NCI-H2196 (cell line): Measurements from ENCODE around the gene SYCP2.
A peak's percentile ranks its signal among the peaks of the same experiment; 100 is the strongest.
"Not testable (repeated sequence)": the region's sequence is repeated elsewhere in the genome, so short reads cannot be mapped to it uniquely, and the experiment has no call there.

ENCODE experiments used
- DNase-seq: peaks from one replicate; lab custom pipeline; 2025; ENCODE audit not compliant: unreplicated experiment; lab: John Stamatoyannopoulos, UW

SYCP2 gene, protein sequence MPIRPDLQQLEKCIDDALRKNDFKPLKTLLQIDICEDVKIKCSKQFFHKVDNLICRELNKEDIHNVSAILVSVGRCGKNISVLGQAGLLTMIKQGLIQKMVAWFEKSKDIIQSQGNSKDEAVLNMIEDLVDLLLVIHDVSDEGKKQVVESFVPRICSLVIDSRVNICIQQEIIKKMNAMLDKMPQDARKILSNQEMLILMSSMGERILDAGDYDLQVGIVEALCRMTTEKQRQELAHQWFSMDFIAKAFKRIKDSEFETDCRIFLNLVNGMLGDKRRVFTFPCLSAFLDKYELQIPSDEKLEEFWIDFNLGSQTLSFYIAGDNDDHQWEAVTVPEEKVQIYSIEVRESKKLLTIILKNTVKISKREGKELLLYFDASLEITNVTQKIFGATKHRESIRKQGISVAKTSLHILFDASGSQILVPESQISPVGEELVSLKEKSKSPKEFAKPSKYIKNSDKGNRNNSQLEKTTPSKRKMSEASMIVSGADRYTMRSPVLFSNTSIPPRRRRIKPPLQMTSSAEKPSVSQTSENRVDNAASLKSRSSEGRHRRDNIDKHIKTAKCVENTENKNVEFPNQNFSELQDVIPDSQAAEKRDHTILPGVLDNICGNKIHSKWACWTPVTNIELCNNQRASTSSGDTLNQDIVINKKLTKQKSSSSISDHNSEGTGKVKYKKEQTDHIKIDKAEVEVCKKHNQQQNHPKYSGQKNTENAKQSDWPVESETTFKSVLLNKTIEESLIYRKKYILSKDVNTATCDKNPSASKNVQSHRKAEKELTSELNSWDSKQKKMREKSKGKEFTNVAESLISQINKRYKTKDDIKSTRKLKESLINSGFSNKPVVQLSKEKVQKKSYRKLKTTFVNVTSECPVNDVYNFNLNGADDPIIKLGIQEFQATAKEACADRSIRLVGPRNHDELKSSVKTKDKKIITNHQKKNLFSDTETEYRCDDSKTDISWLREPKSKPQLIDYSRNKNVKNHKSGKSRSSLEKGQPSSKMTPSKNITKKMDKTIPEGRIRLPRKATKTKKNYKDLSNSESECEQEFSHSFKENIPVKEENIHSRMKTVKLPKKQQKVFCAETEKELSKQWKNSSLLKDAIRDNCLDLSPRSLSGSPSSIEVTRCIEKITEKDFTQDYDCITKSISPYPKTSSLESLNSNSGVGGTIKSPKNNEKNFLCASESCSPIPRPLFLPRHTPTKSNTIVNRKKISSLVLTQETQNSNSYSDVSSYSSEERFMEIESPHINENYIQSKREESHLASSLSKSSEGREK (N-terminal part only)

DNA sequence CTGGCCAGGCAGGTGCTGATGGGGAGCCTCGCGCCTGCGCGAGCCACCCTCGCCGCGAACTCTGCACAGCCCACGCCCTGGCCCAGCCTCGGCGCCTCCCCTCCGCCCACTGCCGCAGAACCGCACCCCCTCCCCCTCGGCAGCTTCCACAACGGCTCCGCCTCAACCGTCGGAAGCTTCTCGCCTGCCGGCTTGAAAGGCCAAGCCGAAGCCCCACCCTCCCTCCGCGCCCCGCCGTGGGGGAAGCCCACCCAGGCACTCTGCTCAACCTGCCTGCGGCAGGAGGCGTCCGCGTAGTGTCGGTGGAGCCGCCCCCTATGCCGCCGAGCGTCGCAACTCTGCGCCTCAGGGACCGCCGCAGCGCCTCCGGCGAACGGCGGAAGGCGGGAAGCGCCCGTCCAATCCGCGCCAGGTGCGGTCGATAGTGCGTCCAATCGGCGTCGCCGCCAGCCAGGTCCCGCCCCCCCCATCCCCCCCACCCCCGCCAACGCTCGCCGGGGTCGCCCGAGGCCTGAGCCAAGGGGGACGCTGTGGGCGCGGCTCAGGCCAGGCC is at the start of gene SYCP2:
Gene SYCP2 (minus strand): TSS at position 342 of the 553 bp plus-strand sequence. CDS start 11,224 bp downstream, outside the sequence.
- no peak for DNase-seq

DNA sequence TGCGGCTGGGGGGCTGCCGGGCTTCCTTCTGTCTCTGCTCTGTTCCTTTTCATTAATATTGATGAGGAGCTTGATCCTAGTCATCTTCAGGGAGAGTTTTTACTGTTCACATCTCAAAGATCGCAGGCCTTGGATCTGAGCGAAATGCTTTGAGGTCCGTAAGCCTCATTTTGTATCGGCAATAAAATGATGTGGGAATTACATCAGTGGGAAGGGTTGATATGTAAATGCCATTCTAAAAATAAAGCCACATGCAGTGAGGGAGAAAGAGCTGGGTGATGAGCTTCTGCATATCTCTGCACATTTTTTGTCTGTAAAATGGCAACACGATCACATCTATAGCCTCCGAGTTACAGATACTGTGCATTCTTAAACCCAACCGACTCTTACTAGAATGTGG is 49.6 kb upstream of the SYCP2 start:
- DNase-seq, result no peak

DNA sequence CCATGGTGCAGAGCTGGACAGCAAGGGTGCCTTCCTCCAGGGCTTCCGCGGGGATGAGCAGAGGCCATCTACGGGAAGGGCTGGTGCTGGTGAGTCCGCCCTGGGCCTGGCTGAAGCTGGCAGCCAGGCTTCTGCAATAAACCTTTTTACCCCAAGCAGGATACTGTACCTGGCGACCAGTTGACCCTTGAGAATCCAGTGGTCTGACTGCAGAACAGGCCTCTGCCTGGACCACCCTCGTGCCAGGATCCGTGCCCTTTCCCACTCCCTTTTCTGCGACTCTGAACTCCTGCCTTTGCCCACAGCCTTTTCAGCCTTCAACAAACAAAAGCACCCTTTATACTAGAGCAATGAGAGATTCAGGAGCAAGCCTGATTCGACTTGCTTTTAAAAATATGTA is 43.6 kb upstream of the SYCP2 start:
- DNase-seq, result no peak

DNA sequence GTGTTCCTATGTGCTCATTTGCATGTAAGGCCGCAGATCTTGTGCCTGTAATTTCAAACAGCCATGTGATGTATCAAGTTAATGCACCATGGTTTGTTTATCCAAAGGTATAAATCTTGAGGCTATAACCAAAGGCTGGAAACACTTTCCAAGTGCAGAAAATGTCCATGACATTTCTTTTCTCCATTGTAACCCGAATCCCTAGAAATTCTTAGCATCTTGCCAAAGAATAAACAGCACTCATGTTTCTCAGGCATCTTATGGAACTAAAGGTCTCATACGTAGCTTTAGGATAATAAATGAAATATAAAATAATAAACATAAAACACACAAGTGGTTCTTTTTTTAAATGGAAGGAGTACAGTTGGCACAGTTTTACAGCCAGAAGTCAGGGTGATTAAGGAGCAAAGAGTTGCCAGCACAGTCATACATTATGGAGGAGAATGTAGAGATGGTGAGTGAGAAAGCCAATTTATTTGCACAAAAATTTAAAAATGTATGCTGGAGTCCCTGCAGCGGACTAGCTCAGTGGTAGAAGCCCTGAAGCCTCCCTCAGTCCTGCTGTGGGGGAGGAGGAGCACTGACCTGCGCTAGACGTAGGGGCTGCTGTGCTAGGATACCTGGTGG is 42.8 kb upstream of the SYCP2 start:
- DNase-seq, result no peak

DNA sequence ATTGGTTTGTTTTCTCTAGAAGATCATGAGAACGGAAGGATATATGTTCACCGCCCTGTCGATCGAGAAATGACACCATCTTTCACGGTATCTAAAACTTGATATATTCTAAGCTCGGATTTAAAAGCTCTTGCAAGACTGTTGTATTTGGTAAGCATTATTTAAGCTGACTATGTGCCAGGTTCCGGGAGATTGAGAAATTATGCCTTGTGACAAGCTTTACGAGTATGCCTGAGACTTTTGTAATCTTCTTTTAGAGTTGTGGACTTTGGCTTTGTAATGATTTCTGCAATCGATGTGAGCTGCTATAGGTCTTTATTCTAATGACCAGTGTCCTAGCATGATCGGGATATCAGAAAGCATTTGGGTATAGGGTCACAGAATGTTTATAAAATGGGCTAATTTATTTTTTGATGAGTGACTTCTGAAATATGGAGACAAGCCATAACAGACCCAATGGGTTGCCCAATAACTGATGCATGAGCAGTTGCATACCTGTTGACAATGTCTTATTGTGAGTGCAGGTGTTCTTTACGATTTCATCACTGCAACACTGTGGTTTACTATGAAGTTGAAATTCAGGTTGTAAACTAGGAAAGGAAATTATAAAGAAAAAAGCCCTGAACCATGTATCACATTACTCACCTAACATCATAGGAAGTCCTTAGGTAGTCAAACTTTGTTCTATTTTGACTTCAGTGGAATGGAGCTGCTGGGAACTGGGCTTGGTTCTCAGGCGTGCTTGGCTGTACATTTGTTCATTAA is 38.8 kb upstream of the SYCP2 start:
- DNase-seq, result peak; percentile 28

DNA sequence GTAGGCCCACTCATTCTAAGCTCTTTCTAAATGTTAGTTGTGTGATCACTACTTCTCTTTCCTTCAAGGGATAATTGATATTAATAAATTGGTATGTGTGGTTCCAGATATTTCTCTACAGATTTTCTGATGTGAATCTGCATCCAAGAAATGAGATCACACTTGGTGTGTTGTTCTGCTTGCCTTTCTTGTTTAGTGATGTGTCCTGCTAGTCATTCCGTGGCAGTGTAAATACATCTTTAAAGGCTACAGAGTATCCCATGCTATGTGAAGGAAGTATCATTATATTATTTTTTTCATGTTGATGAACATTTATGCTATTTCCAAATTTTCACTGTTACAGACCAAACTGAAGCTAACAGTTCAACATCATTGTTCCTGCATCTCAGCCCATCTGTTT is 38.0 kb upstream of the SYCP2 start:
- no peak for DNase-seq

DNA sequence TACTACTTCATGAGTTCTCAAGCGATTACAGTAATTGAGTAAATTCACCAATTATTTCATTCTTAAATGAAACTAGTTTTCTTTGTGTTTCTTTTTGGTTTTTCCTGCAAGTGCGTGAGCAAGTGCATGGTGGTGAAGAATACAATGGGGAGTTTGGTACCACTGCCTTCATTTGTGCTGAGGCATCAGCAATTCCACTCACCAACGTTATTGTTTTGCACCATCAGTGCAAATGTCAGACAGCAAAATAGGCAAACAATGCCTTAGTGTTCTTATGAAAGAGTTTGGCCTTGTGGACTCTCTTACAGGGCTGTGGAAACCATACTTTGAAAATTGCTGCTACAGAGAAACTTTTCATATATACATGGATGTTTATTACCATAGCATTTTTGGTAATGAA is 33.0 kb upstream of the SYCP2 start:
- no peak for DNase-seq

DNA sequence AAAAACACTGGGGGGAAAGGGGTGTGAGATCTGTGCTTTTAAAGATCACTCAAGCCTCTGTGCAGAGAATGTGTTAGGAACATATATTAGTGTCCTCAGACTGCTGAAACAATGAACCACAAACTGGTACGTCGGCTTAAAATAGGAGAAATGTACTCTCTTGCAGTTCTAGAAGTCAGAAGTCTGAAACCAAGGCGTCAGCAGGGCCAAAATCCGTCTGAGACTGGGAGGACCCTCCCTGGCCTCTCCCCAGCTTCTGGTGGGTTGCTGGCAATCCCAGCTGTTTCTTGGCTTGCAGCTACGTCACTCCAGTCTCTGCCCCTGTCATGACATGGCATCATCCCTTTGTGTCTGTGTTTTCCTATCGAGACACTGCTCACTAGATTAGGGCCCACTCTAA is 28.7 kb upstream of the SYCP2 start:
- DNase-seq, result no peak

DNA sequence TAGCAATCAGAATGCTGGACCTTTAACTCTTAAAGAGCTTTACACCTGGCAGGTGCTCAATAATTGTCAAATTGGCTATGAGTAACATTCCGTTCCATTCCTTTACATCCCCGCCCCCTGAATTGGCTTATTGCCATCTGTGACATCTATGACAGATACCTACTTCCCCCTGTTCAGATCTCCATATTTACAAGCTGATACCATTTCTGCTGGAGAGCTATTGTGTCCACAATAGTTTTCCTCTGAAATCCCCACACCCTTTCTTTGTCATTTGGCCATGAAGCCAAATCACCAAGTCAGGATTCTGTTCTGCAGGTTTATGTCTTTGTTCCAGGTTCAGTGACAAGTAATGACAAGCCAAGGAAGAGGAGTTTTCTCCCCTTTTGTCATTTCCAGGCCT is 28.0 kb upstream of the SYCP2 start:
- peak; percentile 50 for DNase-seq

DNA sequence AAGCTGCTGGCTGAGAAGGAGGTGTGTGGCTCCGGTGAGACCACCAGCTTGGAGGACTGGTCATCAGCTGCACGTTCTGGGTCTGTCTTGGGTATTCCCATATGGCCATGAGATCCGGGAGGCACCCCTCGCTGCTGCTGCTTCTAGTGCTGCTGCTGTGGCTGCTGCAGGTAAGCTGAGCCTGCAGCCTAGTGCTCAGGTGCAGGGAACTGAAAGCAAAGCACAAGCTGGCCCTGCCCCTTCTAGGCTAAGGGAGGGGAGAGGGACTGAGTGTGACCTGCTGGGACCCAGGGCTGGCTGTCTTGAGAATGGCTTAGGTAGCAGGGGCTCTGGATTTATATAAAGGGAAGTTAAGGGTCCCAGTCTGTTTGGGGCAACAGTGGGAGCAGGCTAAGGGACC is 25.2 kb upstream of the SYCP2 start:
- DNase-seq, result peak; percentile 58

DNA sequence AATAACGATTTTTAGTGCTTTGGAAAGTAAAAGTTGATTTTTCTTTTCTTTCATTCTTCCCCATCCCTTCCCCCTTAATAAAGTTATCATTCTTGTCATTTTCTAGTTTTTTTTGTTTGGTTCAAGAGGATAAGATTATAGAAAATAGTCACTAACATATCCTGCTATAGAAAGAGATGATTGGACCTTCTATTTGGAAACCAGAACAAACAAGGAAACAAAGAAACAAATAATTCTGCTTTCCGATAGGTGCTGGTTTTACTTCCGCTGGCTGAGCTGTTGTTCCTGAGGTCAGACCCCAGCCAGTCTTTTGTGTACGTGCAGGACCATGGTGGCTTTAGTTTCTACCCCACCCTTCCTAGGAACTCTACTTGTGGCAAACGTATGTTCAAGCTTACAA is 24.7 kb upstream of the SYCP2 start, which contains the start of gene CDH26:
Gene CDH26 (plus strand): TSS at position 301 of the 400 bp plus-strand sequence. CDS start 304 bp downstream, outside the sequence.
- peak; percentile 23 for DNase-seq

DNA sequence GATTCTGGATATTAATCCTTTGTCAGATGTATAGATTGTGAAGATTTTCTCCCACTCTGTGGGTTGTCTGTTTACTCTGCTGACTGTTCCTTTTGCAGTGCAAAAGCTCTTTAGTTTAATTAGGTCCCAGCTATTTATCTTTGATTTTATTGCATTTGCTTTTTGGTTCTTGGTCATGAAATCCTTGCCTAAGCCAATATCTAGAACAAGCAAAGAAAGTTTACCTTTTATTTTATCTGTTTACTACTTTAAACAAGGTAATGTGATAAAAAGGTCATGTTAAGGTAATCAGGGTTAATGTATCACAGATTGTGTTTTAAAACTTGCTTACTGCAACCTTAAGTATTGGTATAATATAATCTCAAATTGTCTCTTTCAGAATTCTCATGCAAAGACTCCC is 24.1 kb upstream of the SYCP2 start:
- DNase-seq, result not testable (repeated sequence)

DNA sequence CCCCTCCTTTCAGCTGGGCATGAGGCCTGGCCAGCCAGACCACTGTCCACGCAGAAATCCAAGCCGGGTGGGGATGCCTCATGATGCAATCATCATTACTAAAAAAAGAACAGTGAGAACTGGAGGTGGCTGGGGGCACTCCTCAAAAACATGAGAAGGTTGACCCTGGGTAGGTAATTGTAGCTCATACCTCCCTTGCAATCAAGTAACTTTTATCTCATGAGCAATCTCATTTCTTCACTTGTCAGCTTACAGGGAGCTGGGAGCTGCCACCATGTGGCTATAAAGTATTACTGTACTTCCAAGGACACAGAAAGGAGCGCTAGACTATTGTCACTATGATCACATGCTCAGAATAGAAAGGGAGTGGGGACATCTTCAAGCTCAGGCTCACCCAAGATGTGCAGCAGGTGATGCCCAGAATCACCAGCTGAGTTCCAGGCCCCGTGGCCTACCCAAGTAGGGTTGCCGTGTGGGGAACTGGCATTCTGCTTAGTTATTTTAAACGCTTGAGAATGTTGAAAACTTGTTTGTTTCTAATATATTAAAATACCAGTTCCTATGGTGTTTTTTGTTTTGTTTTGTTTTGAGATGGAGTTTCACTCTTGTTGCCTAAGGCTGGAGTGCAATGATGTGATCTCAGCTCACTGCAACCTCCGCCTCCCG is 21.8 kb upstream of the SYCP2 start:
- peak; percentile 47 for DNase-seq

DNA sequence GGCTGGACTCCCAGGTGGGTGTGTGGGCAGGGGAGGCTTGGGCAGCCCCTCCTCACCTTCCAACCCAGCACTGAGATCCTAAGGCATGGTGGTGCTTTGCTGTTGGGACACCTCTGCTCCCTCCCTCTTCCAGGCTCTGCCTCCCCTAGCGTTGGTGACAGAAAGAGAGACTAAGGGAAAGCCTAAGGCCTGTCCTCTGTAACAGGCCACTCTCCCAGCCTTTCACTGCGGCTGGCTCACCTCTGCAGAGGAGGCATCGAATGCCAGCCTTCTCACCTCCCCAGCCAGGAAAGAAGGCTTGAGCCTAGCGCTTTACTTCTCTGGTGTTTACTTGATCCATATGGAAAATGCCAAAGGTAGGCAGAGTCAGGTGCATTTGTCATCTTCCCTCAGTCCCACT is 21.3 kb upstream of the SYCP2 start:
- no peak for DNase-seq

DNA sequence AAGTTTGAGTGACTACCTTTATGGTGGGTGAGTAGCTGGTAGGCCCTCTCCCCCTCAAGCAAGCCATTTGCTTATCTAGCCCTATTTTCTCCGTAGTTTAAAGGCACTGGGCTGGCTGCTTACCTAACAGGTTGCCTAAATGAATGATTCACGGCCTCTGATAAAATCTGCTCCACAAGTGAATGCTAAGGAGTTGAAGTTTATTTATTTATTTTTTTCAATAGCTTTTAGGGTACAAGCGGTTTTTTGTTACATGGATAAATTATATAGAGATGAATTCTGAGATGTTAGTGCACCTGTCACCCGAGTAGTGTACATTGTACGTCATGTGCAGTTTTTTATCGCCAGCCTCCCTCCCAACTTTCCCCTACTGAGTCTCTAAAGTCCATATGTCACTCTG is 16.5 kb upstream of the SYCP2 start:
- peak; percentile 44 for DNase-seq

DNA sequence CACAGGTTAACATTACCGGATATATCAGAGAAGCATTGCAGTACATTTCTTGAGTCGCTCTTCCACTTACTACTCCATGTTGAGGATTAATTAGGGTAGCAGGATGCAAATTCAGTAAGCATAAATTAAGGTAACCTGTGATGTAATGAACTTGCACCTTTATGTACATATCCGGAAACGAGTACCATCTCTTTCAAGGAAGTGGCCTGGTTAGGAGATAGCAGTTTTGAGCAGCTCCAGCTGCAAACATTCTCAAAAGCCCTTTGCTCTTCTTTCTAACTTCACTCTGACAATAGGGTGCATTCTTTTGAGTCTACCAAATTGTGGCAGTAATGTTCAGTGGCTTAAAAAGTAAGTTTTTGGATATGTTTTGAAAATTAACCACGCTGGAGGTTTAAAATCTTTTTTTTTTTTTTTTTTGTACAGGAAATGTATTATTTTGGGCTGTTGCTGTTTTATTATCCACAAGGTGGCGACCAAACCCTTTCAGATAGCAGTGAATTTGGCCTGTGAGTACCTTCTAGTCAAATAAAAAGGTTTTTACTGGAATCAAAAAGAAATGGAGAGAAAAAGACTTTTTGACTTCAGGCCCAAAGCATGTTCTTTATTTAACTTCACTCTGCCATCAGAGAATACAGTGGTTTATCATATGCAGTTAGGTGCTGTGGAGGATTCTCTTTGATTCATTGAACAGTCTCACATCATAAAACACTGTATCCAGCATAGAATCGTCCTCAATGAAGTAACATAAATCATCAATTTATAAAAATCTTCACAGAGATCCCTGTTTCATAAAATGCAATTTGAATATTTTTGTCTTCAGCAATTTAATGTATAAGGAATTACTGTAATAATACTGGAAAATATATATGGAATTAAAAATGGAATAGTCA is 15.6 kb upstream of the SYCP2 start:
- DNase-seq, result peak; percentile 64

DNA sequence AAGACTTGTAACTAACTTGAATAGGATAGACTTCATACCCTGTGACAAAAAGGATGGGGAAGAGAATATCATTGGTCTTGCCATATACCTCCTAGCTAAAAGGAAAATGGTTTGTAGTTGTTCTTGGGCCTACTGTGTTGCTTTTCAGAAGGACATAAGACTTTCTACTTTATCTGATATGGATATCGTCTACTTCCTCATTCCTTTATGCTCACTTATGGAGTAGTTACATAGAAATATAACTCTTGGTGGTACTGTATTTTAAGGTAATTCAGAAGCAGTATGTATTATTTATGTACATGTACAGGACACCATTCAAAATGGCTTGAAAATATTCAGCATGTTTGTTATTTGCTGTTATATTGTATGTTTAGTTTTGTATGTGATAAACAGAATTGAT is 14.8 kb upstream of the SYCP2 start:
- DNase-seq, result no peak

DNA sequence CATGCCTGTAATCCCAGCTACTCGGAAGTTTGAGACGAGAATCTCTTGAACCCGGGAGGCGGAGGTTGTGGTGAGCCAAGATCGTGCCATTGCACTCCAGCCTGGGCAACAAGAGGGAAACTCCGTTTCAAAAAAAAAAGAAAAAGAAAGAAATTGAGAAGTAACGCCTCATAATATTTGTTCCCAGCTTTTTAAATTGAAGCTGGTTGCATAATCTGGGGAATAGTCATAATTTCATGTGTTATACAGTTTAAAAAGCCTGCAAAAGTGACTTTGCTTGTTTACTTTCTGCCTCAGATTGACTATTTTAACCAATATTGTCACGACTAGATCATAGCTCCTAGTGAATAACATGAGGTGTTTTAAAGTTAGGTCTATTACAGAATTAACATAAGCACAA is 13.9 kb upstream of the SYCP2 start:
- DNase-seq, result no peak
